Myocyte (in vitro differentiated cells): Measurements from ENCODE around the gene PIGN. TPM values are rescaled to one million over a fixed set of nuclear protein-coding genes. Genes with fewer than 3 reads are reported as not detected.
A peak's percentile ranks its signal among the peaks of the same experiment; 100 is the strongest.

ENCODE experiments used
- DNase-seq: peaks from one replicate; pipeline ENCODE4 v3.0.0-alpha.2; 2012; ENCODE audit warnings: low read depth
- total RNA-seq: library from RNA; depleted of rRNA; stranded (reverse); fragments of >200 nt; gene quantifications from 2 replicates; pipeline ENCODE4 v1.2.3, GENCODE V29; 2014

PIGN gene
- total RNA-seq, 1 donor from 2014 or later, result 26.3 TPM

GRCh38 chr18:62018034-62018758 is 168.7 kb downstream of the PIGN start:
- DNase-seq, result peak; percentile 74

GRCh38 chr18:62017618-62018017 is 169.2 kb downstream of the PIGN start:
- no peak for DNase-seq

- no peak for DNase-seq
These were observed 175.4 kb downstream of the PIGN start for GRCh38 chr18:62011416-62011815.

DNA sequence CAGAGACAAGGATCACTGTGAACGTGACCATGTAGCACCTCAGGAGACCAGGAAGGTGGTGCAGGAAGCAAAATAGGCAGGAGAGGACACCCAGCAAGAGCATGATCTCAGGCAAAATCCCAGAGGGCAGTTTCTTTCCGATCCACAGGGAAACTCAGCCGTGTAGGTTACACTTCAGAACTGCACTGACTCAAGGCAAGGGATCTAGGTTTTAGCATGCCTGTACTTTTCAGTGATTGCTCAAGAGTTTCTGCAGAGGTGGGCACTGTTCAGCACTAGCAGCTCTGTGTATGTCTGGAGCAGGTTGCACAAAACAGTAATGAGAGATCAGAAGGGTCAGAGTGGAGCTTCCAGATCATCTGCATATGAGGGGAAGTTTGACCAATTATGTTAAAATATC is 177.3 kb downstream of the PIGN start:
- no peak for DNase-seq

GRCh38 chr18:62001396-62001795 is 185.5 kb downstream of the PIGN start:
- no peak for DNase-seq

DNA sequence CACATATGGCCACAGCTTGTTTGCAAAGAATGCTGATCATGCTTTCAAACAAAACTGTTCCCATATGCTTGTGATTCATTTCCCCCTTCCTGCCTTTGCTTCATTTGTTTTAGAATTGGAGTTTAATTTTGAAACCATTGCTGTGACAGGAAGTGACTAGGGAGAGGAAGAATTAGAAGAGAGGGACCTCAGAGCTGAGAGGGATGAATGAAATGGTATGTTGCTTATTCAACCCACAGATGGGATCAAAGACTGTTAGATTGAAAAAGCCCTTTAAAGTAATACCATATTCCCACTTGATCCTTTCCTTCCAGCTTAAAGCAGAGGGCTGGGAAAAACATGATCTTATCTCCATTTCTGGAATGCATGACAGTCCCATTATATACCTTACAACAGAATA is 187.9 kb downstream of the PIGN start:
- no peak for DNase-seq

GRCh38 chr18:61998335-61998734 is 188.5 kb downstream of the PIGN start:
- DNase-seq, result no peak

DNA sequence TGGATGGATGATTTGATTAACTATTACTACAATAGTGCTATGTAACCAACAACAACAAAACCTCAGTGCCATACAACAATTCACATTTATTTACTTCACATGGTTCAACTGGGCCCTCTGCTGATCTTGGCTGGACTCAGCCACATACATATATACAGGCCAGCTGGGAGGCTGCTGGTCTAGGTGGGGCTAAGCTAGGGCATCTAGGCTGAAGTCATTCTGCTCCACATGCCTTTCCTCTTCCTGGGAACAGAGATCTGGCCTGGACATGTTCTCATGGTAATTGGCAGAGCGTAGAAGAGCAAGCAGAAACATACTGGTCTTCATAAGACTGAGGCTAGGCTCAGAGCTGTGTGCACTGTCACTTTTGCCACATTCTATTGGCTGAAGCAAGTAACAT is 191.2 kb downstream of the PIGN start:
- DNase-seq, result no peak

DNA sequence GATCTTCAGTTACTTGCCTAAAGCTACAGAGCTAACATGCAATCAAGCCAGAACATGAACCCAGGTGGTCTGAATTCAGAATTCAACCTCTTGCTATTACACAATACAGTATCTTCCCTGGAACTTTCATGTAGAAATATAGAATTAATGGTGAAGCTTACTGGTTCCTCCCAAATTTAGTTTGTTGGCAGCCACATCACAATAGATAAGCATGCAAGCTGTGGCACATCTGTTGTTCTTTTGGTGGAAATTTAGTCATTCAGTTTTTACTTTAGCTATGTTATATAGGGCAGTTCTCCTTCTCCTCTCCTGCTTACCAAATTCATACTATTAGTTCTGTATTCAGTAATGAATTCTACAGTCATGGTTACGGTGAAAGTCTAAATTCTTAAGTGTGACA is 193.0 kb downstream of the PIGN start:
- DNase-seq, result no peak

GRCh38 chr18:61992923-61993322 is 193.9 kb downstream of the PIGN start:
- peak; percentile 28 for DNase-seq

GRCh38 chr18:61992285-61992684 is 194.6 kb downstream of the PIGN start:
- peak; percentile 45 for DNase-seq

GRCh38 chr18:61991836-61992235 is 195.0 kb downstream of the PIGN start:
- DNase-seq, result no peak

DNA sequence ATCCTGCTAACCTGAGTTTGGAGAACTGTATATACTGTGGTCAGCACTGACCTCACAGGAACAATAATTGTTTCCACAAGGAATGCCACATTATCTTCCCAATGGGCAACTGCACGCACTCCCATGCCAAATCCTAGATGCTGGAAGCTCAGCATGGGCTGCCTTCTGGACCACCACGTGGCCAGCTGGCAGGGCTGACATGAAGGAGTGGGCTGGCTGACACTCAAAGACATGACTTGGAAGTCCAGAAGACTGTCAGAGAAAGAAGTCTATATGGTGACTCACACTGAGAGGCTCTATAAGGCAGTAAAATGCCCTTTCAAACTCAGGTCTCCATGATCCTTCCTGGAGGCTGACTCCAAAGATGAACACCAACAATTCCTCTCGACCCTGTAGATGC is 195.7 kb downstream of the PIGN start:
- DNase-seq, result peak; percentile 35

Other genes starting within 250 kb of the PIGN start
- 21.6 and 25.7 TPM in 2 replicates for gene RELCH, start 199 bp upstream of the PIGN start, total RNA-seq
- not detected in 2 replicates for gene TNFRSF11A, start 138.3 kb upstream of the PIGN start, total RNA-seq